ENCODE measurements around the gene AADACL2. TPM values are rescaled to one million over a fixed set of nuclear protein-coding genes. Genes with fewer than 3 reads are reported as not detected.

The AADACL2 gene
- total RNA-seq, 6 experiments from 2014 or later = not detected

GRCh38 chr3:151793636-151794035 is 59.9 kb downstream of the AADACL2 start:
- TF ChIP-seq CTCF (IDR thresholded peaks at IDR 0.05) = no peak
- H3K4me1 Mint-ChIP-seq (ENCODE audit: low read depth) = peaks cover 30% of the 10 kb centered on the region
- H3K27me3 Mint-ChIP-seq (ENCODE audit: insufficient read depth) = peaks cover 1% of the 10 kb centered on the region; the same call in 1 of the 2 replicates
- H3K4me3 Mint-ChIP-seq = no peak overlapping the region
- no peaks in the 10 kb centered on the region for H3K9me3 Mint-ChIP-seq
- no peaks in the 10 kb centered on the region for H3K36me3 Mint-ChIP-seq (ENCODE audit: low read depth)
- DNase-seq = no peak
- no peak overlapping the region for H3K27ac Mint-ChIP-seq

GRCh38 chr3:151794080-151794479 is 60.4 kb downstream of the AADACL2 start:
- TF ChIP-seq CTCF (IDR thresholded peaks at IDR 0.05) = no peak
- DNase-seq = no peak
- Mint-ChIP-seq H3K4me3 (no peak overlapping the region), H3K27me3 (ENCODE audit: insufficient read depth) (peaks cover 1% of the 10 kb centered on the region; the same call in 1 of the 2 replicates), H3K4me1 (ENCODE audit: low read depth) (peaks cover 30% of the 10 kb centered on the region), H3K27ac (no peak overlapping the region), H3K9me3 (no peaks in the 10 kb centered on the region), H3K36me3 (ENCODE audit: low read depth) (no peaks in the 10 kb centered on the region)

- Mint-ChIP-seq H3K27ac (no peak overlapping the region), H3K27me3 (ENCODE audit: insufficient read depth) (no peaks in the 10 kb centered on the region)
Measured at GRCh38 chr3:151795276-151795675, 61.5 kb downstream of the AADACL2 start.

GRCh38 chr3:151796105-151796680 is 62.5 kb downstream of the AADACL2 start:
- H3K27me3 Mint-ChIP-seq (ENCODE audit: insufficient read depth) = no peaks in the 10 kb centered on the region
- no peaks in the 10 kb centered on the region for H3K9me3 Mint-ChIP-seq
- H3K36me3 Mint-ChIP-seq (ENCODE audit: low read depth) = no peaks in the 10 kb centered on the region
- H3K4me3 Mint-ChIP-seq = no peak overlapping the region
- H3K4me1 Mint-ChIP-seq (ENCODE audit: low read depth) = peaks cover 22% of the 10 kb centered on the region
- no peak for TF ChIP-seq CTCF (IDR thresholded peaks at IDR 0.05)
- H3K27ac Mint-ChIP-seq = no peak overlapping the region
- DNase-seq = no peak

More at GRCh38 chr3:151795276-151795675, 61.5 kb downstream of the AADACL2 start:
- H3K36me3 Mint-ChIP-seq (ENCODE audit: low read depth) = no peaks in the 10 kb centered on the region
- no peak overlapping the region for H3K4me3 Mint-ChIP-seq
- H3K4me1 Mint-ChIP-seq (ENCODE audit: low read depth) = peaks cover 24% of the 10 kb centered on the region
- TF ChIP-seq CTCF (IDR thresholded peaks at IDR 0.05) = no peak
- peak; percentile 63 for DNase-seq
- no peaks in the 10 kb centered on the region for H3K9me3 Mint-ChIP-seq

GRCh38 chr3:151798466-151798865 is 64.7 kb downstream of the AADACL2 start:
- Mint-ChIP-seq H3K27me3 (ENCODE audit: insufficient read depth) (peaks cover 2% of the 10 kb centered on the region; the same call in 1 of the 2 replicates), H3K4me1 (ENCODE audit: low read depth) (peaks cover 19% of the 10 kb centered on the region), H3K4me3 (no peak overlapping the region), H3K27ac (no peak overlapping the region), H3K36me3 (ENCODE audit: low read depth) (no peaks in the 10 kb centered on the region), H3K9me3 (no peaks in the 10 kb centered on the region)
- no peak for DNase-seq
- no peak for TF ChIP-seq CTCF (IDR thresholded peaks at IDR 0.05)
